DOHH2 (cell line): Measurements from ENCODE around the gene SLC44A1.

Experiments used
- H3F3A ChIP-seq: fragments of 200-600 bp; sonication (generic), shearing (Covaris generic); 2 replicates; pipeline ENCODE4 v1.6.0; 2016; ENCODE audit warnings: antibody characterized with exemption, mild to moderate bottlenecking; ENCODE audit not compliant: control insufficient read depth, insufficient read depth
- H3K27ac ChIP-seq: fragments of 200-600 bp; sonication (generic); 2 replicates; pipeline ENCODE4 v1.5.1; 2014; ENCODE audit warnings: low read depth, mild to moderate bottlenecking, low read length, moderate library complexity
- H3K27me3 ChIP-seq: fragments of 200-600 bp; sonication (generic); 2 replicates; pipeline ENCODE4 v1.6.1; 2014; ENCODE audit warnings: mild to moderate bottlenecking, low read length, mixed read lengths; ENCODE audit not compliant: control insufficient read depth
- H3K36me3 ChIP-seq: fragments of 200-600 bp; sonication (generic); 2 replicates; pipeline ENCODE4 v1.6.1; 2014; ENCODE audit warnings: mild to moderate bottlenecking, low read length, moderate library complexity, mixed read lengths; ENCODE audit not compliant: control insufficient read depth
- H3K4me1 ChIP-seq: fragments of 200-600 bp; sonication (generic); 2 replicates; pipeline ENCODE4 v1.6.1; 2014; ENCODE audit warnings: mild to moderate bottlenecking, low read length, mixed read lengths; ENCODE audit not compliant: control insufficient read depth
- H3K4me2 ChIP-seq: fragments of 200-600 bp; sonication (generic); 2 replicates; pipeline ENCODE4 v1.6.0; 2014; ENCODE audit warnings: mild to moderate bottlenecking, low read length, moderate library complexity
- H3K4me3 ChIP-seq: fragments of 200-600 bp; sonication (generic); 2 replicates; pipeline ENCODE4 v1.5.1; 2014; ENCODE audit warnings: mild to moderate bottlenecking, low read length, mixed read lengths
- H3K79me2 ChIP-seq: fragments of 200-600 bp; sonication (generic); 2 replicates; pipeline ENCODE4 v1.6.1; 2014; ENCODE audit warnings: mild to moderate bottlenecking, low read length, mixed read lengths; ENCODE audit not compliant: control insufficient read depth
- H3K9me2 ChIP-seq: fragments of 200-600 bp; sonication (generic); replicated peaks from 2 replicates; pipeline ENCODE4 v1.6.1; 2014; ENCODE audit warnings: mild to moderate bottlenecking, low read length, mixed read lengths; ENCODE audit not compliant: control insufficient read depth
- H3K9me3 ChIP-seq: fragments of 200-600 bp; sonication (generic); 2 replicates; pipeline ENCODE4 v1.6.1; 2014; ENCODE audit warnings: antibody characterized with exemption, low read length, mixed read lengths; ENCODE audit not compliant: control insufficient read depth, insufficient read depth
- H4K20me1 ChIP-seq: fragments of 200-600 bp; sonication (generic); 2 replicates; pipeline ENCODE4 v1.6.0; 2014; ENCODE audit warnings: low read depth, mild to moderate bottlenecking, antibody characterized with exemption, low read length, moderate library complexity; ENCODE audit not compliant: control insufficient read depth, insufficient read depth
- EZH2phosphoT487 ChIP-seq: fragments of 200-600 bp; sonication (generic); IDR thresholded peaks from 2 replicates; pipeline ENCODE4 v1.6.1; 2017; ENCODE audit warnings: borderline replicate concordance, mild to moderate bottlenecking, antibody characterized with exemption, low read length, moderate library complexity, mixed read lengths
- TF ChIP-seq, protein P1 (sequence below): fragments of 200-600 bp; sonication (generic); IDR thresholded peaks from one replicate; pipeline ENCODE4 v1.5.1; 2014; ENCODE audit warnings: antibody characterized with exemption, mild to moderate bottlenecking, low read depth, low read length; ENCODE audit not compliant: poor library complexity, severe bottlenecking

Gene SLC44A1

DNA sequence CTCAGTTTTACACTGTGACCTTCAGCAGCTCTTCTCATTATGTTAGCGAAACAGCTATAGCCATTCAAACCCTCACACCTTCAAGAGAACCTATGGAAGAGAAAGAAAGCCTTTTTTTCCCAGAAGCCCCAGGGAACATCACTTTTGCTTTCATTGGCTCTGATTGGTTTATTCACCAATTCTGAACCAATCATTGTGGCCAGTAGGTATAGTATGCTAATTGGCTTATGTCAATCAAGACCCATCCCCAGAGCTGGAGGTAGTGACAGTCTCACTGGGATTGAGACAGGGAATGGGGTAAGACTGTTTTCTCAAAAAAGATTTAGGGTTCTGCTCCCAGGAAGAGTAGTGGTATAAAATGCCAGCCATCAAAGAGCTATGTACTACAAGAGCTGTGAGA, 129.3 kb downstream of the SLC44A1 start:
- Histone ChIP-seq H4K20me1 (no peaks in the 10 kb centered on the region), H3K27ac (no peak overlapping the region), H3K27me3 (no peaks in the 10 kb centered on the region), H3K36me3 (no peaks in the 10 kb centered on the region), H3K4me2 (no peak overlapping the region), H3K9me3 (no peaks in the 10 kb centered on the region), H3K9me2 (no peaks in the 10 kb centered on the region), H3K4me3 (no peak overlapping the region), H3K79me2 (no peaks in the 10 kb centered on the region), H3K4me1 (no peaks in the 10 kb centered on the region), H3F3A (no peaks in the 10 kb centered on the region)
- no peak for TF ChIP-seq EZH2phosphoT487
- TF ChIP-seq, protein P1, sequence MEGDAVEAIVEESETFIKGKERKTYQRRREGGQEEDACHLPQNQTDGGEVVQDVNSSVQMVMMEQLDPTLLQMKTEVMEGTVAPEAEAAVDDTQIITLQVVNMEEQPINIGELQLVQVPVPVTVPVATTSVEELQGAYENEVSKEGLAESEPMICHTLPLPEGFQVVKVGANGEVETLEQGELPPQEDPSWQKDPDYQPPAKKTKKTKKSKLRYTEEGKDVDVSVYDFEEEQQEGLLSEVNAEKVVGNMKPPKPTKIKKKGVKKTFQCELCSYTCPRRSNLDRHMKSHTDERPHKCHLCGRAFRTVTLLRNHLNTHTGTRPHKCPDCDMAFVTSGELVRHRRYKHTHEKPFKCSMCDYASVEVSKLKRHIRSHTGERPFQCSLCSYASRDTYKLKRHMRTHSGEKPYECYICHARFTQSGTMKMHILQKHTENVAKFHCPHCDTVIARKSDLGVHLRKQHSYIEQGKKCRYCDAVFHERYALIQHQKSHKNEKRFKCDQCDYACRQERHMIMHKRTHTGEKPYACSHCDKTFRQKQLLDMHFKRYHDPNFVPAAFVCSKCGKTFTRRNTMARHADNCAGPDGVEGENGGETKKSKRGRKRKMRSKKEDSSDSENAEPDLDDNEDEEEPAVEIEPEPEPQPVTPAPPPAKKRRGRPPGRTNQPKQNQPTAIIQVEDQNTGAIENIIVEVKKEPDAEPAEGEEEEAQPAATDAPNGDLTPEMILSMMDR: no peak

DNA sequence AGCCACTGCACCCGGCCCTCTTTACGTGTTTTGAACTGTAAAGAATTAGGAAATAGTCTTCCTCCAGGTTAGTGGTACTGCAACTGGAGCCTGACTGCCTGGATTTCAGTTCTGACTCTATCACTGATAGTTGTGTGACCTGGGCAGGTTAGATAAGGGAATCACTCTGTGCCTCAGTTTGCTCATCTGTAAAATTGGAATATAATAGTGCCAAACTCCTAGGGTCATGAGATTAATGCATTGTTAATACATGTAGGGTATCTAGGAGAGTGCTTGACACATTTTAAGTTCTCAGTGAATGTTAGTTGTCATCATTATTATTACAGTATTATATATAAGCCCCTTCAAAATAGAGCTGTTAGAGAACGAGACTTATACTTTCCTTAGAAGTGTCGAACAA, 130.9 kb downstream of the SLC44A1 start:
- Histone ChIP-seq H3K9me2 (no peaks in the 10 kb centered on the region), H3K4me3 (no peak overlapping the region), H3K4me2 (no peak overlapping the region), H3K27ac (no peak overlapping the region), H3F3A (no peaks in the 10 kb centered on the region), H3K36me3 (no peaks in the 10 kb centered on the region), H3K9me3 (no peaks in the 10 kb centered on the region), H3K27me3 (no peaks in the 10 kb centered on the region), H3K4me1 (no peaks in the 10 kb centered on the region), H4K20me1 (no peaks in the 10 kb centered on the region), H3K79me2 (no peaks in the 10 kb centered on the region)
- no peak for TF ChIP-seq EZH2phosphoT487
- TF ChIP-seq, protein P1: no peak

GRCh38 chr9:105376893-105377292, 132.4 kb downstream of the SLC44A1 start:
- TF ChIP-seq, protein P1: no peak
- TF ChIP-seq EZH2phosphoT487: no peak

More at GRCh38 chr9:105376893-105377292, 132.4 kb downstream of the SLC44A1 start:
- no peaks in the 10 kb centered on the region for H4K20me1 ChIP-seq
- H3K79me2 ChIP-seq: no peaks in the 10 kb centered on the region
- no peak overlapping the region for H3K4me2 ChIP-seq
- no peaks in the 10 kb centered on the region for H3K27me3 ChIP-seq
- no peaks in the 10 kb centered on the region for H3K9me2 ChIP-seq
- no peaks in the 10 kb centered on the region for H3K36me3 ChIP-seq
- no peaks in the 10 kb centered on the region for H3K9me3 ChIP-seq
- H3K4me1 ChIP-seq: no peaks in the 10 kb centered on the region
- H3K27ac ChIP-seq: no peak overlapping the region
- no peaks in the 10 kb centered on the region for H3F3A ChIP-seq
- no peak overlapping the region for H3K4me3 ChIP-seq
